Right lobe of liver (tissue), 4 donors: ENCODE results near the gene LGI4.

Source experiments
- POLR2A ChIP-seq: fragments of 450-650 bp; IDR thresholded peaks from one replicate; pipeline ENCODE4 v1.6.1; 2017; ENCODE audit warnings: antibody characterized with exemption, mild to moderate bottlenecking
- TF ChIP-seq, protein P1 (sequence below), 4 donors: fragments of 200-600 bp in 3 of 4; fragments of 450-650 bp in 1 of 4; IDR thresholded peaks; one replicate each; pipeline versions ENCODE4 v1.5.1 to v1.8.0; 2016 to 2022; ENCODE audit warnings: antibody characterized with exemption in 4 of 4, mild to moderate bottlenecking in 2 of 4
- donor health status: DM: no; HTN: no; CAD: no.
- donor health status: DM: no; HTN: no; CAD: no.
- donor health status: DM: no; HTN: yes; CAD: no.

DNA sequence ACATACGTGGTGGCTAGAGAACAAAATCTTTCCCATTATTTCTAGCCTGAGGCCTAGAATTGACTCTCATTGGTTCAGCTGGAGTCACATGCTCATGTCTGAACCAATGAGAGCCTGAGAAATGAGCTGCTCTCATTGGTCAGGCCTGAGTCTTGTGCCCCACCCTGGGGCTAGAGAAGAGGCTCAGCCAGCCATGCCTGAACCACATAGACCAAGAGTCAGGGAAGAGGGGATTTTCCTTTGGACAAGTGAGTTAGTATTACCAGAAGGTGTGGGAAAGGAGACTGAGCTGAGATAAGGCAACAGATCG lies 26.5 kb upstream of the LGI4 start:
- TF ChIP-seq, protein P1, sequence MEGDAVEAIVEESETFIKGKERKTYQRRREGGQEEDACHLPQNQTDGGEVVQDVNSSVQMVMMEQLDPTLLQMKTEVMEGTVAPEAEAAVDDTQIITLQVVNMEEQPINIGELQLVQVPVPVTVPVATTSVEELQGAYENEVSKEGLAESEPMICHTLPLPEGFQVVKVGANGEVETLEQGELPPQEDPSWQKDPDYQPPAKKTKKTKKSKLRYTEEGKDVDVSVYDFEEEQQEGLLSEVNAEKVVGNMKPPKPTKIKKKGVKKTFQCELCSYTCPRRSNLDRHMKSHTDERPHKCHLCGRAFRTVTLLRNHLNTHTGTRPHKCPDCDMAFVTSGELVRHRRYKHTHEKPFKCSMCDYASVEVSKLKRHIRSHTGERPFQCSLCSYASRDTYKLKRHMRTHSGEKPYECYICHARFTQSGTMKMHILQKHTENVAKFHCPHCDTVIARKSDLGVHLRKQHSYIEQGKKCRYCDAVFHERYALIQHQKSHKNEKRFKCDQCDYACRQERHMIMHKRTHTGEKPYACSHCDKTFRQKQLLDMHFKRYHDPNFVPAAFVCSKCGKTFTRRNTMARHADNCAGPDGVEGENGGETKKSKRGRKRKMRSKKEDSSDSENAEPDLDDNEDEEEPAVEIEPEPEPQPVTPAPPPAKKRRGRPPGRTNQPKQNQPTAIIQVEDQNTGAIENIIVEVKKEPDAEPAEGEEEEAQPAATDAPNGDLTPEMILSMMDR (IDR thresholded peaks at IDR 0.05), result no peak
- no peak for TF ChIP-seq POLR2A
